Stimulated activated CD4-positive, alpha-beta T cell treated with anti-CD3 and anti-CD28 coated beads, Interleukin-1b, Interleukin-23, amount 100 ng/mL, for 1 hour (primary cell): ENCODE data around the gene RAC2.

ENCODE experiments used
- DNase-seq, 2 donors: peaks; one replicate each; pipeline ENCODE4 v3.0.0-alpha.2; 2020; ENCODE audit warnings: low read depth in 2 of 2

Gene RAC2

GRCh38 chr22:37244114-37244921 is at the start of gene RAC2:
RAC2 (minus strand) TSS chr22:37244269; CDS start chr22:37244148, 121 bp downstream.
- peak; percentile 72 to 78 for DNase-seq

GRCh38 chr22:37293172-37293571 is 49.1 kb upstream of the RAC2 start:
- DNase-seq = no peak

- no peak for DNase-seq
Observed at GRCh38 chr22:37292641-37293040, 48.6 kb upstream of the RAC2 start.

GRCh38 chr22:37291559-37292298 is 47.7 kb upstream of the RAC2 start:
- no peak for DNase-seq

- no peak for DNase-seq
Observed at GRCh38 chr22:37290737-37291136, 46.7 kb upstream of the RAC2 start.

- DNase-seq = no peak
Observed at GRCh38 chr22:37289156-37289735, 45.2 kb upstream of the RAC2 start.

- no peak for DNase-seq
Observed at GRCh38 chr22:37288521-37288920, 44.5 kb upstream of the RAC2 start.

- no peak for DNase-seq
Observed at GRCh38 chr22:37287550-37287951, 43.5 kb upstream of the RAC2 start.

- DNase-seq = no peak
Observed at GRCh38 chr22:37285937-37286336, 41.9 kb upstream of the RAC2 start.

GRCh38 chr22:37284805-37285355 is 40.8 kb upstream of the RAC2 start:
- DNase-seq = no peak

GRCh38 chr22:37284126-37284804 is 40.2 kb upstream of the RAC2 start:
- DNase-seq = no peak

GRCh38 chr22:37283393-37283937 is 39.4 kb upstream of the RAC2 start:
- DNase-seq = no peak

GRCh38 chr22:37282385-37282677 is 38.3 kb upstream of the RAC2 start, which contains the start of gene CYTH4:
CYTH4 (plus strand) TSS chr22:37282508; CDS start chr22:37282570, 62 bp downstream.
- peak in 1 of 2 donors; percentile 65 for DNase-seq

- DNase-seq = no peak
Observed at GRCh38 chr22:37281646-37282384, 37.7 kb upstream of the RAC2 start.

- no peak for DNase-seq
Observed at GRCh38 chr22:37281195-37281594, 37.1 kb upstream of the RAC2 start.

GRCh38 chr22:37280718-37281117 is 36.6 kb upstream of the RAC2 start:
- DNase-seq = no peak

GRCh38 chr22:37279331-37280181 is 35.5 kb upstream of the RAC2 start:
- DNase-seq = no peak

GRCh38 chr22:37278261-37278660 is 34.2 kb upstream of the RAC2 start:
- no peak for DNase-seq

- DNase-seq = no peak
Observed at GRCh38 chr22:37277384-37277783, 33.3 kb upstream of the RAC2 start.

GRCh38 chr22:37276776-37277175 is 32.7 kb upstream of the RAC2 start:
- DNase-seq = no peak
